OCI-M1 (cell line): ENCODE data around the gene GPHA2.
"Not testable (repeated sequence)": the region's sequence is repeated elsewhere in the genome, so short reads cannot be mapped to it uniquely, and the experiment has no call there.

ENCODE experiments used
- DNase-seq: peaks from one replicate; lab custom pipeline; 2025; lab: John Stamatoyannopoulos, UW

GPHA2 gene

DNA sequence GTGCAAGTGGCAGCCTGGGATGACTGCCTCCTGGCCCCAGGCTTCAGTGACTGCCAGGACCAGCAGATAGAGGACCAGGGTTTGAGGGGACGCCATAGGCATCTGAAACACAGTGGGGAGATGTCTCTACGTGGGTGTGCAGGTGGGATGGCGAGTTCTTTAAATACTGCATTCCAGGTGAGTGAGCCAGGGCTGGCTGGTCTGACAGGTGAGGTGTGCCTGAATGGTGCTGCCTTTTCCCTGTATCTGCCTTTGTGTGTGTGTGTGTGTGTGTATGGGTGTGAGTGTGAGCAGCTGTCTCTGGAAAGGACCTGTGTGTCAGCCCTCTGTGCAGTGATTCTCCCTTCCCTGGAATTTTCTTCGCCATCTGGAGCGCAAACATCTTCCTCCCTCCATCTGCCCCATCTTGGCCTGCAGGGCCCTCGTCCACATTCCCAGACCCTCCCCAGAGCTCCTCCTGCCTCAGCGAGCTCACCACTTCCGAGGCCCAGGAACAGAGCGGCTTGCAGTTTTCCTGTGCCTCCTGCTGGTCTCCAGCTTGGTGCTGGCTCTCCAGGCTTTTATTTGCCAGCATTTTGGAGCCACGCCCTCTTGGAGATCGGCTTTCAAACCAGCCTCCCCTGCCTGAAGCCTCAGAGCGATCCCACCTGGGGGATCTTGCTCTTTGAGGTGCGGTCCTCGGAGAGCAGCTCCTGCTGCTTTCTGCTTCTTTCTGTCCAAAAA lies at the start of gene GPHA2:
GPHA2 (minus strand) TSS at position 535 of the 723 bp plus-strand sequence; CDS start at position 102, 433 bp downstream.
- no peak for DNase-seq

DNA sequence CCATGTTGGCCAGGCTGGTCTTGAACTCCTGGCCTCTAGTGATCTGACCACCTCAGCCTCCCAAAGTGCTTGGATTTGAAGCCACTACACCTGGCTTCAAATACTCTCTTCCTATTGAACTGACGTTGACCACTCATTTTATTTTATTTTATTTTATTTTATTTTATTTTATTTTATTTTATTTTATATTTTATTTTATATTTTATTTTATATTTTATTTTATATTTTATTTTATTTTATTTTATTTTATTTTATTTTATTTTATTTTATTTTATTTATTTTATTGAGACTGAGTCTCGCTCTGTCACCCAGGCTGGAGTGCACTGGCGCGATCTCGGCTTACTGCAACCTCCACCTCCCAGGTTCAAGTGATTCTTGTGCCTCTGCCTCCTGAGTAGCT lies 47.6 kb upstream of the GPHA2 start:
- not testable (repeated sequence) for DNase-seq

DNA sequence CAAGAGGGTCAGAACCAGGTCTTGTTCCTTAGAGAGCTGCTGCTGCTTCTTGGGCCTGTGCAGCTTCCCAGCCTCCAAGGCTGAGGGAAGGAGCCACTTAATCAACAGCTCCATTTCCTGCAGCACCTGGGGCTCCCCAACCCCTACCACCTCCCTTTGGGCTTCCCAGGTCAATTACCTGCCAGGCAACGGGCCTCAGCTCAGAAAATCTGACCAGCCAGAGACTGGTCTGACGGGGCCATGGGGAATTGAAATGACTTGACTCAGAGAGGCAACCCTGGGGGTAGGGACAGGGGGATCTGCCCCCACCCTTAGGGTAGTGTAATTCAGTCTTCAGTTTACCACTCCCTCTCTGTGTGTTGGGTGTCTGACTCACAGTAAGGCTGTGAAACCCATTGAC lies 41.0 kb upstream of the GPHA2 start:
- DNase-seq: no peak

DNA sequence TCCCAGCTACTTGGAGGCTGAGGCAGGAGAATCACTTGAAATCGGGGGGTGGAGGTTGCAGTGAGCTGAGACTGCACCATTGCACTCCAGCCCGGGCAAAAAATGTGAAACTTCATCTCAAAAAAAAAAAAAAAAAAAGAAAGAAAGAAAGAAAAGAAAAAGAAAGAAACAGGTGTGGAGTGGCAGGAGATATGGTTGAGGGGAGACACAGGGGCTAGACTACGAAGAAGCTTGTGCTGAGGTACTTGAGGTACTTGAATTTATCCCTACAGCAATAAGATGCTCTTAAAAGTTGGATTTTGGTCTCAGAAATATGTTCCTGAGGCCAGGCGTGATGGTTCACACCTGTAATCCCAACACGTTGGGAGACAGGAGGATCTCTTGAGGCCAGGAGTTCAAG lies 38.4 kb upstream of the GPHA2 start:
- no peak for DNase-seq

DNA sequence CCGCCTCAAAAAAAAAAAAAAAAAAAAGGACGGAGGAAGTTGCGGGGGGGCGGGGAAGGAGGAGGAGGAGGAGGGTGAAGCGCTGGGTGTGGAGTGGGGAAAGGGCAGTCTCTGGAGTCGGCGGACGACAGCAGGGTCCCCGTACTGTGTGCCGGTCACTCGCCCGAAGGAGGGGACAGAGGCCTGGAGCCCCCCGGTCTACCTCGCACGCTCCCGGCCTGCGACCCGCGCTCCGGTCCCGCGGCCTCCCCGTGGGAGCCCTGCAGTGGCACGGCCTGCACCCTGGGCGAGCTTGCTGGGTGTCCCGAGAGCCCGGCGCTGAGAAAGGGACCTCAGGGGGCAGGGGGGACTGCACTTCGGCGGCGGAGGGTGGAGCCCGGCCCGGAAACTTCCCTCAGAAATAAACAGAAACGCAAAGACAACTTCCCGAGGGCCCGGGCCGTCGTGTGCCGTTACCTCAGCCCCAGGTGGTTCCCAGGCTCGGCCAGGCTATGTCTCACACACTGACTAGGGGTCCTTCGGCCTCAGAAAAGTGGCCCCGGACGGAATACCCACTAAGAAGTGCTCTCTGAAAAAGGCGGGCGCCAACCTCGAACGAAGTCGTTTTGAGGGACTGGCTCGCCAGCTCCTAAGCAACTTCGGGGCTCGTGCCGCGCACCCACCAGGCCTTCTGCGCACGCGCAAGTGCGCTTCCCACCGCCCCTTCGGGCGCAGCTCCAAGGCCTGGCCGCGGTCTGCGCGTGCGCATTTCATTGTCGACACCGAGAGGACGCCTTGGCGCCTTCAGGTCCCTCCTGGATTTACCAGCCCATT lies 35.9 kb upstream of the GPHA2 start, which contains the start of gene MAJIN:
MAJIN (minus strand) TSS at position 688 of the 813 bp plus-strand sequence. CDS start 12,703 bp downstream, outside the sequence.
- DNase-seq: no peak

DNA sequence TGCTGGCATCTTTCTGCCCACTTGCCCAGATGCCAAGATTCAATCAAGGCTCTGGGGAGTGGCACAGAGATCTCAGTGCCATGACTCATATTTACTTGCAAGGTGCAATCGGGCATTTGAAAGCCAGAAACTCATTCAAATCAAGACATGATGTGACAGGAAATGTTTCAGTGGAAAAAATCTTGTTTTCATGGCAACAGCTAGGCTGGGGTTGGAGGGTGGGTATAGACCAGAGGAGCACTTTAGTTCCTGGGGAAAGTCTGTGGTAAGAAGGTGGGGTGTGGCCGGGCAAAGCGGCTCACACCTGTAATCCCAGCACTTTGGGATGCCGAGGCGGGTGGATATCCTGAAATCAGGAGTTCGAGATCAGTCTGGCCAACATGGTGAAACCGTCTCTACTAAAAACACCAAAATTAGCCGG lies 35.0 kb upstream of the GPHA2 start:
- no peak for DNase-seq

DNA sequence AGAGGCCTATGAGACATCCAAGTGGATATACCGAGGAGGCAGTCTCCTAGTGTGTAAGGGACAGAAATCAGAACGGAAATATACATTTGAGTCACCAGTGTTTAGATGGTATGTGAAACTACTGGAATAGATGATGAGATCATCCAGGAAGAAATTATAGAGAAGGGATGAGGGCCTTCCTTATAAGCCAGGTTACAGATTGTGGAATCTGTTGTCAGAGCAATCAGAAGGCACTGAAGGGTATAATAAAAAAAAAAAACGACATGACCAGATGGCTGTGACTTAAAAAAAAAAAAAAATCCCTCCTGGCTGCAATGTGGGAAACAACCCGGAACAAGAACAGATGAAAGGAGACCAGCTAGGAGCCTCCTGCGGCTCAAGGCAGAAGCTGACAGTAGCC lies 33.5 kb upstream of the GPHA2 start:
- DNase-seq: no peak

DNA sequence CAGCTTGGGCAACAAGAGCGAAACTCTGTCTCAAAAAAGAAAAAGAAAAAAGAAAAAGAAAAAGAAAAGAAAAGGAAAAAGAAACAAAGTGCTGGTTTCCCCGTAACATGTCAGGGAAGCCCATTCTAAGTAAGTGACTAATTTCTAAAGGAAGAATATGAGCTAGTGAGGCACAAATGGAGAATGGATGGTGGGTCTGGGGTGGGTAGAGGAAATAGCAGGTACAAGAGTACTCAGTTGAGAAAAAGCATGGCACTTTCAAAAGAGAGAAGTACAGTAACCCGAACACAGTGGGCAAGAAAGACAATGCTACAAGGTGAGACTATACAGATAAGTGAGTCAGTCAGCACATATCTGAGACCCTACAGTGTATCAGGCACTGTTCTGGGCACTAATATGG lies 31.7 kb upstream of the GPHA2 start:
- DNase-seq: no peak

GRCh38 chr11:64963072-64963631 lies 27.5 kb upstream of the GPHA2 start:
- peak; percentile 11 for DNase-seq

GRCh38 chr11:64960719-64961118 lies 25.0 kb upstream of the GPHA2 start:
- peak; percentile 35 for DNase-seq

- no peak for DNase-seq
Measured at GRCh38 chr11:64959498-64959897, 23.8 kb upstream of the GPHA2 start.

DNA sequence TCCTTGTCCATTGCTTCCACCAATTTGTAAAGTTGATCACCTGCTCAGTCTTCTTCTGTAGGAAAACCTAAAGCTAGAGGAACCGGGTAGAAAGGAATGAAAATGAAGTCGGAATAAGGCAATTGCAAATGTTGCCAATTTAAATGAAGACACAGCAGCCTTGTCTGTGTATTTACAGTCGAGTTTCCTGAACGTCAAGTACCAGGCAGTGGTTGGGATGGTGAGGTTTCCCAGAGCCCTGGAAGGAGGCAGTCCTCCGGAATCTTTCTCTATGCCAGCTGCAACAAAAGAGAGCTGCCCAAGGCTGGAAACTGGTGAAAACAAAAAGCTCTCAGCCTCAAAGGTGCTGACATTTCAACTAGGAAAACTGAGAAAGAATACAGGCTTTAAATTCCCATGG lies 18.5 kb upstream of the GPHA2 start:
- no peak for DNase-seq

- no peak for DNase-seq
Measured at GRCh38 chr11:64951529-64951928, 15.8 kb upstream of the GPHA2 start.

GRCh38 chr11:64947208-64947814 lies 11.6 kb upstream of the GPHA2 start:
- peak; percentile 31 for DNase-seq

DNA sequence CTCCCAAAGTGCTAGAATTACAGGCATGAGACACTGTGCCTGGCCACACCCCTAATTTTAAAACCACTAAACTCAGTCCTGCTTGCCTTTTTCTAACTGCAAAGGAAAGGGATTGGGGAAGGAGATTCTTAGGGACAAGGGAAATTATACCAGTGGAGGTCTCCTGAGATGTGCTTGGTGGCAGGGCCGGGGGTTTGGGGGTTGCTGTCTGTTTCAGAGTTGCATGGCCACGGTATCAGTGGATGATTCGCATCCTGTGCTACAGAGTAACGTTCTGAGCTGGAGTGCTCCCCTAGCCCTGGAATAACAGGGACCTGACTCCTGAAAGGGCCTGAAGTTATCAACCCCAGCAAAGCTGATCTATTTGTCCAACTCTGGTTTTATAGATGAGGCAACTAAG lies 846 bp upstream of the GPHA2 start:
- no peak for DNase-seq

GRCh38 chr11:64934682-64935358 lies 873 bp downstream of the GPHA2 start:
- DNase-seq: no peak

DNA sequence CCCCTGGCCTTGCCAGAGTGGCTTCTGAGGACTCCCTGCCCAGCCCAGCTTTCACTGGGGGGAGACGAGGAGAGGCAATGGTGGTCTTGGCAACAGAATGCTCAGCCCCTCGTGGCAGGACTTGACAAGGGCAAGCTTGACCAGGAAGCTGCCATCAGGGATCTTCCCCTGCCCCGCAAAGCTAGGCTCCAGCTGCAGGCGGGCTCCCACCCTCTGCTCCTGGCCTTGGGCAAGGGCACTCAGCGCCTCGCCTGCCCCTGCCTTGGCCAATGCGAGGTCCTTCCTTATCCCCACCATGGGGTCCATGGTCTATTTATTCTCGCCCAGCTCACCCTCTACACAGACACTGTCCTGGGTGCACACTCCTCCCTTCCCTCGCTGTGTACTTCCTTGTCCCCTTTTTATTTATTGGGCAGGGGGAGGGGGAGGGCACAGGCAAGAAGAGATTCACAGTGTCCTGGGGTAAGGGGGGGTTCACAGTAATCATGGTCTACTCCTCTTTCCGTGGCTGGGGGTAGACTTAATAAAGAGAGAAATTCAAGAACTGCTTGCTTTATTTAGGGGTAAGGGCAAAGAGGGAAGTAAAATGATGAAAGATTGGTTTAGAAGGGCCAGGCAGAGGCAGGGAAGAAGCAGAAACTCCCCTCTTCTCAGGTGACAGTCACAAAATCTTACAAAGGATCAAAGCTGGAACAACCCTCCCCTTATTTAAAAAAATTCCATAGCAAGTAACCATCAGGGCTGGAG lies 1.6 kb downstream of the GPHA2 start:
- no peak for DNase-seq

DNA sequence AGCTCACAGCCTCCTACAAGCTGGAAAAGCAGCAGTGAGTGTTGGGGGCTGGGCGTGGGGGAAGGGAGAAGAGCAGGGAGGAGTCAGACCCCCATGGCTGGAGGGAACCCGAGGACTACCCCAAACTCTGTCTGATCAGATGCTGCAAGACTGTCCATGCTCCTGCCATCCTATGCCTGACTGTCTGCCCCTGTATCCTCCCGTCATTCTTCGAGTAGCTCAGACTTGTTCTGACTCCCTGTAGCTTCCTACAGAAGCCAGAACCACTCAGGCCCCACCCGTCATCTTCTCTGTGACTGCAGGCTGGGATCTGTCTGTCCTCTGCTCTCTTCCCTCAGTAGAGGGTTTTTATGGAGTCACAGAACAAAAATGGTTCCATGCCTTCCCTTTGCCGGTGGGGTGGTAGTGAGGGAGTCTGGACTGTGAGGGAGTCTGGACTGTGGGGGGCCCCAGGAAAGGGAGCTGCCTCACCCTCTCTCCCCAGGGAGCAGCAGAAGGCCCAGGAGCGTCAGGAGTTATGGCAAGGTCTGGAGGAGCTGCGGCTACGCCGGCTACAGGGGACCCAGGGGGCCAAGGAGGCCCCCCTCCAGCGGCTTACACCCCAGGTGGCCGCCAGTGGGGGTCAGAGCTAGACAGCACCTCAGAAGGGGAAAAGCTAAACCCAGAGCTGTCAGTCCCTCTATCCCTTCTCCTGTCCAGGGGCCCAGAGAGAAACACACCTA lies 2.3 kb downstream of the GPHA2 start:
- DNase-seq: no peak

DNA sequence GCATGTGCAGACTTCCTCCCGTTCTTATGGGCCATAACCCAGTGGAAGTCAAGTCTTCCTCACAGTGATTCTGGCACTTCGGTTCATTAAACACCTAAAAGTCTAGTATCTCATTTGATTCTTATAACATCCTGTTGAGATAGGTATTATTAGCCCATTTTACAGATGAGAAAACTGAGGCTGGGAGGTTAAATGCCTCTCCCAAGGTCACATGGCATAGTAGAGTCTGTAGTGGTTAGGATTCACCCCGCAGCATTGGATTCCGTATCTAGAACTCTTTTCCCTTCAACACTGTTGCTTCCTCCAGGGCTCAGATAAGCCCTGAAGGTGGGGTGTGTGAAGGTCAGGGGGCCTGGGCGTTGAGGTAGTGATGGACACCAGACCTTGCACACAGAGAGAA lies 3.4 kb downstream of the GPHA2 start:
- no peak for DNase-seq

GRCh38 chr11:64931290-64931689 lies 4.4 kb downstream of the GPHA2 start:
- DNase-seq: no peak

DNA sequence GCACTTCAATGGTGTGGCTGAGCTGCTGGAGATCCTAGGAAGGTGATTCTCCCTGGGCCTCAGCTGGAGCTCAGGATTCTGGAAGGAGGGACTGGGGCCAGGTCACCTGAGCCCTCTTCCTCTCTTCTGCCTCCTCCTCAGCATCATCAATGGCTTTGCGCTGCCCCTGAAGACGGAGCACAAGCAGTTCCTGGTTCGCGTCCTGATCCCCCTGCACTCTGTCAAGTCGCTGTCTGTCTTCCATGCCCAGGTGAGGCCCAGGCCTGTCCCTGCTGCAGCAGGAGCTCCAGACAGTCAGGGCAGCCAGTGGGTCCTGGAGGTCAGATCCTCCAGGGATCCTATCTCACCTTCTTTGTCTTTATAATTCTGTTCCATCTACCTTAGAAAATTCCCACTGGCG lies 5.4 kb downstream of the GPHA2 start:
- no peak for DNase-seq
